ENCODE results near the gene IP6K2. TPM values are rescaled to one million over a fixed set of nuclear protein-coding genes. Genes with fewer than 3 reads are reported as not detected.

Gene IP6K2
- total and polyA plus RNA-seq, 2 of the 8 experiments (the other 6 are each of a cell fraction or from before 2014, with no cell fraction given): 95.8 to 144 TPM

DNA sequence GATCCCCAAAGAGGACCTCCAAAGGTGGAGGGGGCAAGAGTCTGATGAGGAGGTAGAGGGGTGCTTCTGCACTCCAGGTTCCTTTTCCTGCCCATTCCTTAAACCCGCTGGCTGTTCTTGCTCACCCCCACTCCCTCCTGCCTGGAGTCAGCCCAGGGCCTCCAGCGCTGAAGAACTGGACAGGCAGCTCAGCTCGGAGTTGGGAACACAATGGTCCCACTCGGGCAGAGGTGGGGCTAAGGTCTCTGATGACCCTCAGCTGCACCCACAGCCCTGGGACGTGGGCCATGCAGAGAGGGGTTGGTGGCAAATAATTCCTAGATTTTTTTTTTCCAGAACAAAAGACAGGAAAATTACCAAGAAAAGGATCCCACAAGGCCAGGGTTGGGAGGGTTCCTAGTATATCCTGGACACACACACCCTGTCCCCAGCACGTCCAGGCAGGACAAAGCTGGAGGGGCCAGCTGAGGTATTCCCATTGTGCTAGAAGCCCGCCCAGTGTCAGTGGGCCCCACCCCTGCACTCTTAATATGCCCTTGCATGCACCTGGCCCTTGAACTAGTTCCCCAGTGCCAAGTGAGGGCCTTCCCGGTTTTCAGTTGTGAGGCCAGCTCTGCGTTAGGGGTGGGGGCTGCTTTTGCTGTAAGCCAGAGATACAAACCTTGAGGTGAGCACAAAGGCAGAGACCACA lies 22.1 kb upstream of the IP6K2 start (continued):
- TF ChIP-seq PHF8 (conservative IDR thresholded peaks at IDR 0.05; ENCODE audit: low read depth, low read length) (no peak), TEAD4 (IDR thresholded peaks at IDR 0.05; ENCODE audit: low read depth, low read length) (no peak), SIN3A (conservative IDR thresholded peaks at IDR 0.05 in 1 of 2, IDR thresholded peaks at IDR 0.05 in 1 of 2; ENCODE audit: low read depth in 1 of 2, low read length in 2 of 2) (no peak), NRF1 (IDR thresholded peaks at IDR 0.05; ENCODE audit: low read depth, low read length) (no peak), RXRA (IDR thresholded peaks at IDR 0.05; ENCODE audit: insufficient read depth, low read depth, low read length) (no peak), BRCA1 (IDR thresholded peaks at IDR 0.05; ENCODE audit: low read depth, low read length) (no peak), CBX8 (IDR thresholded peaks at IDR 0.05; ENCODE audit: borderline replicate concordance, low read depth, low read length) (no peak)
- TF ChIP-seq, protein P1, sequence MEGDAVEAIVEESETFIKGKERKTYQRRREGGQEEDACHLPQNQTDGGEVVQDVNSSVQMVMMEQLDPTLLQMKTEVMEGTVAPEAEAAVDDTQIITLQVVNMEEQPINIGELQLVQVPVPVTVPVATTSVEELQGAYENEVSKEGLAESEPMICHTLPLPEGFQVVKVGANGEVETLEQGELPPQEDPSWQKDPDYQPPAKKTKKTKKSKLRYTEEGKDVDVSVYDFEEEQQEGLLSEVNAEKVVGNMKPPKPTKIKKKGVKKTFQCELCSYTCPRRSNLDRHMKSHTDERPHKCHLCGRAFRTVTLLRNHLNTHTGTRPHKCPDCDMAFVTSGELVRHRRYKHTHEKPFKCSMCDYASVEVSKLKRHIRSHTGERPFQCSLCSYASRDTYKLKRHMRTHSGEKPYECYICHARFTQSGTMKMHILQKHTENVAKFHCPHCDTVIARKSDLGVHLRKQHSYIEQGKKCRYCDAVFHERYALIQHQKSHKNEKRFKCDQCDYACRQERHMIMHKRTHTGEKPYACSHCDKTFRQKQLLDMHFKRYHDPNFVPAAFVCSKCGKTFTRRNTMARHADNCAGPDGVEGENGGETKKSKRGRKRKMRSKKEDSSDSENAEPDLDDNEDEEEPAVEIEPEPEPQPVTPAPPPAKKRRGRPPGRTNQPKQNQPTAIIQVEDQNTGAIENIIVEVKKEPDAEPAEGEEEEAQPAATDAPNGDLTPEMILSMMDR (IDR thresholded peaks at IDR 0.05; ENCODE audit: control extremely low read depth in 1 of 3, insufficient read depth in 1 of 3, low read depth in 1 of 3, low read length in 3 of 3): no peak
